ENCODE results near the gene HACD3. TPM values are rescaled to one million over a fixed set of nuclear protein-coding genes. Genes with fewer than 3 reads are reported as not detected.

Gene HACD3
- polyA plus RNA-seq, 2 donors = 5.6 to 16.0 TPM

DNA sequence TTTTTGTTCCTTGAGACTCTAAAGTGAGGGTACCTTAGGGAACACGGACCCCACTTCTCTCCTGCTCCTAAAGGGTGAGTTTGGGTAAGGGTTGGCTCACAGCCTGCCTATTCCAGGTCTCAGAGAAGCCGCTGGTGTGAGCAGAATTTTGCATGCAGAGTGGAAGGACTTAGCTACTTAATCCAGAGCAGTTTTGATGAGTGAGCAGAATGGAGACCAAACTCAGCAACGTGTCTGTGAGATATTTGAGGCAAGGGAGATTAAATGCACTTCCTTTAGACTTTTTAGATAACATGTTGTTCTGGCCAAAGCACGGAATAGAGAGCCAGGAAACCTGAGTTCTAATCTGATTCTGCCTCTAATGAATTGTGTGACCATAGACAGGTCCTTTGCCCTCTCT is 96.6 kb downstream of the HACD3 start:
- H3K9me3 ChIP-seq (ENCODE audit: control insufficient read depth in 2 of 2, insufficient read depth in 1 of 2, low read depth in 1 of 2, low read length in 1 of 2) = no peaks in the 10 kb centered on the region
- WGBS, 2 donors = 72 to 78% methylated on average over 4 of the region's 4 CpGs
- H3K4me3 ChIP-seq (ENCODE audit: low read depth in 1 of 2, low read length in 2 of 2) = no peak overlapping the region

More for the DNA sequence above, 96.6 kb downstream of the HACD3 start:
- Histone ChIP-seq H3K27me3 (ENCODE audit: control insufficient read depth in 1 of 2, insufficient read depth in 2 of 2, low read length in 2 of 2) (no peaks in the 10 kb centered on the region), H3K36me3 (ENCODE audit: control insufficient read depth in 2 of 2, insufficient read depth in 2 of 2, low read length in 1 of 2) (peaks cover 6 to 7% of the 10 kb centered on the region in 2 donors), H3K27ac (ENCODE audit: low read depth in 2 of 2, low read length in 1 of 2) (no peak overlapping the region), H3K4me1 (ENCODE audit: control insufficient read depth in 2 of 2, insufficient read depth in 2 of 2, low read length in 1 of 2) (no peaks in the 10 kb centered on the region)

Other genes with a start within 250 kb of the HACD3 start
- 1 to 10 TPM; 4.5 to 5.6 TPM for gene PARP16, start 243.6 kb upstream of the HACD3 start, polyA plus RNA-seq
- gene RNU5A-1, start 234.4 kb upstream of the HACD3 start, polyA plus RNA-seq = not detected
- gene RNU5B-1, start 225.8 kb upstream of the HACD3 start, polyA plus RNA-seq = not detected
- gene IGDCC3, start 152.5 kb upstream of the HACD3 start, polyA plus RNA-seq = under 1 TPM in 1 of 2 donors, not detected in 1; under 0.01 TPM
- gene IGDCC4, start 107.5 kb upstream of the HACD3 start, polyA plus RNA-seq = under 1 TPM; 0.26 to 0.38 TPM
- gene DPP8, start 12.8 kb upstream of the HACD3 start, polyA plus RNA-seq = 1 to 10 TPM; 5.6 to 6.4 TPM
- 10 to 100 TPM in 1 of 2 donors, 1 to 10 TPM in 1; 8.6 to 18.3 TPM for gene INTS14, start 80.7 kb downstream of the HACD3 start, polyA plus RNA-seq
- gene SLC24A1, start 91.5 kb downstream of the HACD3 start, polyA plus RNA-seq = 1 to 10 TPM; 2.0 to 2.9 TPM